ENCODE measurements around the gene CGREF1. TPM values are rescaled to one million over a fixed set of nuclear protein-coding genes. Genes with fewer than 3 reads are reported as not detected.
A peak's percentile ranks its signal among the peaks of the same experiment; 100 is the strongest.

CGREF1 gene
- polyA plus RNA-seq (2013), result 11.8 TPM

DNA sequence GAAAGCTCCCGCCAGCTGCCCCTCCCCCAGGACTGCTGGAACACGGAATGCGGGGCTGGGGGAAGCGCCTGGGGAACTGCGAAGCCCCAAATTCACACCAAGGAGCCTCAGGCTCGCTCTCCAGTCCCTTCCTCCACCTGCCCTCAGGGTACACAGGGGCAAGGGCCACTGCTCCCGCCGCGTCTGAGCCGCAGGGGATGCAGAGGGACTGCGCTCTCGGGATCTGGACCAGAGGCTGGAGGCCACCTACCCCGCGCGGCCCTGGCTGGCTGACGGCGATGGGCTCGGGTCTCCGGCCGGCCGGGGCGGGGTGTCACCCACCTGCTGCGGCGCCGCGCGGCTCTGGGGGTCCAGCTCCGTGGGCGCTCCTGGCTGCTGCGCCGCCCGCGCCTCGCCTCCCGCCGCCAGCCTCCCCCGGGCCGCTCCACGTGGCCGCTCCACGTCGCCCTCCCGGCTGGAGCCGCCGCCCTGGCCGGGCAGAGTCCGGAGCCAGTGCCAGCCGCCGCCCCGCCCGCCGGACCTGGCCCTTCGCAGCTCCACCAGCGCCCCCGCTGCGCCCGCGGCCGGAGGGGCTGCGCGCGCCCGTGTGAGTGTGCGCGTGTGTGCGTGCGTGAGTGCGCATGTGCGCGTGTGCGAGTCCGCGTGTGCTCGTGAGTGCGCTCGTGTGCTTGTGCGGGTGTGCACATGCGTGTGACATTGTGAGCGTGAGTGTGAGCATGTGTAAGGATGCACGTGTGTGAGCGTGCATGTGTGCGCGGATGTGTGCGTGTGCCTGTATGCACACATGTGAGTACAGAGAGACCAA, at the start of gene CGREF1:
Gene CGREF1 (minus strand): TSS at position 604 of the 805 bp plus-strand sequence. CDS start 14,762 bp downstream, outside the sequence.
- POLR2A ChIA-PET, result no interaction called here
- Histone ChIP-seq H3K36me3 (ENCODE audit: control insufficient read depth in 4 of 4, insufficient read depth in 4 of 4, low read length in 3 of 4) (no peaks in the 10 kb centered on the region), H3K27me3 (replicated peaks in 2 of 5; ENCODE audit: control insufficient read depth in 4 of 5, insufficient read depth in 5 of 5, low read length in 4 of 5) (peaks cover 0 to 24% (median 0%) of the 10 kb centered on the region in 5 experiments), H3K4me3 (ENCODE audit: control insufficient read depth in 1 of 7, extremely low read depth in 1 of 7, insufficient read depth in 4 of 7, low read depth in 2 of 7, low read length in 6 of 7) (peak within 1 kb of the TSS; percentile 32 to 75 (median 62)), H3K4me1 (ENCODE audit: control extremely low read depth in 1 of 4, control insufficient read depth in 4 of 4, insufficient read depth in 4 of 4, low read length in 3 of 4) (peaks cover 0 to 27% (median 22%) of the 10 kb centered on the region in 4 experiments), H3K27ac (ENCODE audit: insufficient read depth in 1 of 2, low read depth in 1 of 2, low read length in 2 of 2, poor library complexity in 1 of 2, severe bottlenecking in 2 of 2) (no peak within 1 kb of the TSS), H3K9me3 (ENCODE audit: control extremely low read depth in 1 of 5, control insufficient read depth in 4 of 5, insufficient read depth in 2 of 5, low read depth in 1 of 5, low read length in 4 of 5) (no peaks in the 10 kb centered on the region)
- CTCF ChIA-PET, result interaction anchor here (1.3 kb wide), 1 partner anchor 51 kb away, joined by 5 read pairs; no protein-coding TSS in a partner anchor
- 4% methylated on average over 77 of the region's 84 CpGs for WGBS (ENCODE audit: insufficient coverage)
- peak in 2 of 3 donors; percentile 47 to 58 for DNase-seq

DNA sequence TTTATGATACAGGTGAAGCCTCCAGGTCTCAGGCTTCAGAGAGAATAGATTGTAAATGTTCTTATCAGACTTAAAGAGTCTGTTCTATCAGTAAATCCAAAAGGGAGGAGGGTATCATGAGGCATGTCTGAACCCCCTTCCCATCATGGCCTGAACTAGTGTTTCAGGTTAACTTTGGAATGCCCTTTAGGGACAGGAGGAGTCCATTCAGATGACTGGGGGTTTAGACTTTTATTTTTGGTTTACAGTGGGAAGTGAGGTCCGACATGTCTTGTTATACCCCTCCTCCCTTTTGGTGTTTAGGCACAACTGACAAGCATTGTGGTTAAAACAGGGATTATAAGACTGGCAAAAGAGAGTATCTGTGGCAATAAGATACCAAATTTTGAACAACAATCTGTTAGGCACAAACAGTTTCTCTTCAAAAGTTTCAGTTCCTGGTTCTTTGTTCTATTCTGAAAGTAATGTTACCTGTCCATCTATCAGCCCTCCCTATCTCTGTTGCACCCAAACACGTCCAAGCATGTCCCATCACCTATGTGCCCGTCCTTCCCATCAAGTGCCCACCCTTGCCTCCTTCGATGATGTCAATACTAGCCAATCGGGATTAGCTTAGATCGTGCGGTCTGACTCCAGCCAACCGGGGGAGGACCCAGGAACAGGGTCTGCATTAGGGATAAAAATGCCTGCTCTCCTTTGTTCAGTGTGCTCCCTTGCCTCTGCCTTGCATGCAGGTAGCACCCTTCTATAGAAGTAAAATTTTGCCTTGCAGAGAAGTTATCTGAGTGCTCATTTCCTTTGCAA, 46.2 kb upstream of the CGREF1 start:
- WGBS (ENCODE audit: insufficient coverage), result 98% methylated on average over 7 of the region's 8 CpGs
- no peaks in the 10 kb centered on the region for H3K27me3 ChIP-seq (replicated peaks in 2 of 5; ENCODE audit: control insufficient read depth in 4 of 5, insufficient read depth in 5 of 5, low read length in 4 of 5)
- H3K9me3 ChIP-seq (ENCODE audit: control extremely low read depth in 1 of 5, control insufficient read depth in 4 of 5, insufficient read depth in 2 of 5, low read depth in 1 of 5, low read length in 4 of 5), result no peaks in the 10 kb centered on the region
- no peak overlapping the region for H3K27ac ChIP-seq (ENCODE audit: insufficient read depth in 1 of 2, low read depth in 1 of 2, low read length in 2 of 2, poor library complexity in 1 of 2, severe bottlenecking in 2 of 2)
- POLR2A ChIA-PET, result no interaction called here
- no peaks in the 10 kb centered on the region for H3K36me3 ChIP-seq (ENCODE audit: control insufficient read depth in 4 of 4, insufficient read depth in 4 of 4, low read length in 3 of 4)
- peaks cover 0 to 3% (median 1%) of the 10 kb centered on the region in 4 experiments for H3K4me1 ChIP-seq (ENCODE audit: control extremely low read depth in 1 of 4, control insufficient read depth in 4 of 4, insufficient read depth in 4 of 4, low read length in 3 of 4)
- no peak for DNase-seq
- CTCF ChIA-PET, result interaction anchor here (0.8 to 2.9 kb wide), 6 partner anchors 10 to 69 kb away, joined by 3 to 8 read pairs (median 4); no protein-coding TSS in a partner anchor
- no peak overlapping the region for H3K4me3 ChIP-seq (ENCODE audit: control insufficient read depth in 1 of 7, extremely low read depth in 1 of 7, insufficient read depth in 4 of 7, low read depth in 2 of 7, low read length in 6 of 7)

- Histone ChIP-seq H3K27ac (ENCODE audit: insufficient read depth in 1 of 2, low read depth in 1 of 2, low read length in 2 of 2, poor library complexity in 1 of 2, severe bottlenecking in 2 of 2) (no peak overlapping the region), H3K36me3 (ENCODE audit: control insufficient read depth in 4 of 4, insufficient read depth in 4 of 4, low read length in 3 of 4) (no peaks in the 10 kb centered on the region), H3K4me1 (ENCODE audit: control extremely low read depth in 1 of 4, control insufficient read depth in 4 of 4, insufficient read depth in 4 of 4, low read length in 3 of 4) (no peaks in the 10 kb centered on the region), H3K4me3 (ENCODE audit: control insufficient read depth in 1 of 7, extremely low read depth in 1 of 7, insufficient read depth in 4 of 7, low read depth in 2 of 7, low read length in 6 of 7) (no peak overlapping the region), H3K27me3 (replicated peaks in 2 of 5; ENCODE audit: control insufficient read depth in 4 of 5, insufficient read depth in 5 of 5, low read length in 4 of 5) (no peaks in the 10 kb centered on the region), H3K9me3 (ENCODE audit: control extremely low read depth in 1 of 5, control insufficient read depth in 4 of 5, insufficient read depth in 2 of 5, low read depth in 1 of 5, low read length in 4 of 5) (no peaks in the 10 kb centered on the region)
- ChIA-PET POLR2A (no interaction called here), CTCF (interaction anchor here (0.8 to 1.4 kb wide), 4 partner anchors 8 to 38 kb away, joined by 3 to 7 read pairs (median 4); no protein-coding TSS in a partner anchor)
- no peak for DNase-seq
- WGBS (ENCODE audit: insufficient coverage), result 92% methylated on average over 14 of the region's 15 CpGs
Measured at GRCh38 chr2:27162151-27163121, 43.5 kb upstream of the CGREF1 start.

GRCh38 chr2:27160191-27160590, 41.3 kb upstream of the CGREF1 start:
- H3K27me3 ChIP-seq (replicated peaks in 2 of 5; ENCODE audit: control insufficient read depth in 4 of 5, insufficient read depth in 5 of 5, low read length in 4 of 5), result no peaks in the 10 kb centered on the region
- POLR2A ChIA-PET, result no interaction called here
- WGBS (ENCODE audit: insufficient coverage), result 100% methylated on average over 5 of the region's 9 CpGs
- no peaks in the 10 kb centered on the region for H3K4me1 ChIP-seq (ENCODE audit: control extremely low read depth in 1 of 4, control insufficient read depth in 4 of 4, insufficient read depth in 4 of 4, low read length in 3 of 4)
- no peak for DNase-seq
- no peak overlapping the region for H3K27ac ChIP-seq (ENCODE audit: insufficient read depth in 1 of 2, low read depth in 1 of 2, low read length in 2 of 2, poor library complexity in 1 of 2, severe bottlenecking in 2 of 2)
- H3K36me3 ChIP-seq (ENCODE audit: control insufficient read depth in 4 of 4, insufficient read depth in 4 of 4, low read length in 3 of 4), result no peaks in the 10 kb centered on the region
- CTCF ChIA-PET, result interaction anchor here (1.3 to 2.4 kb wide), 3 partner anchors 9 to 19 kb away, joined by 3 to 7 read pairs (median 5); no protein-coding TSS in a partner anchor
- no peak overlapping the region for H3K4me3 ChIP-seq (ENCODE audit: control insufficient read depth in 1 of 7, extremely low read depth in 1 of 7, insufficient read depth in 4 of 7, low read depth in 2 of 7, low read length in 6 of 7)
- no peaks in the 10 kb centered on the region for H3K9me3 ChIP-seq (ENCODE audit: control extremely low read depth in 1 of 5, control insufficient read depth in 4 of 5, insufficient read depth in 2 of 5, low read depth in 1 of 5, low read length in 4 of 5)

DNA sequence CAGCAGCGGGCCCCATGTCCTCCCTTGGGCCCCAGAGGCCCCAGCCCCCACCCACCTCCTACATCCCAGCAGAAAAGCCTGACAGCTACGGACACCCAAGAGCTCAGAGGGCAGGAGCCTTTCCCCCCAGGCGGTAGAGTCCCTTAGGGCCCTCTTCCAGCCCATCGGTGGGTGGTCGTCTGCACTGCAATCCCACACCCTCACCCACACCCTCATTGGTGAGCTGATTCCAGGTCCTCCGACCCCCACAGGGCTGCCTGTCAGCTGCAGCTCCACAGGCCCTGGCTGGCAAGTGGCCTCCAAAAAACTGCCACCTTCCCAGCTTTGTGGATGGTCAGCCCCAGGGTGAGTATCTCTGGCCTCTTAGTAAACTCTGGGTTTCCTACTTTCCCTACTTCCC, 40.3 kb upstream of the CGREF1 start:
- no peak for DNase-seq
- Histone ChIP-seq H3K4me3 (ENCODE audit: control insufficient read depth in 1 of 7, extremely low read depth in 1 of 7, insufficient read depth in 4 of 7, low read depth in 2 of 7, low read length in 6 of 7) (no peak overlapping the region), H3K4me1 (ENCODE audit: control extremely low read depth in 1 of 4, control insufficient read depth in 4 of 4, insufficient read depth in 4 of 4, low read length in 3 of 4) (no peaks in the 10 kb centered on the region), H3K27ac (ENCODE audit: insufficient read depth in 1 of 2, low read depth in 1 of 2, low read length in 2 of 2, poor library complexity in 1 of 2, severe bottlenecking in 2 of 2) (no peak overlapping the region), H3K27me3 (replicated peaks in 2 of 5; ENCODE audit: control insufficient read depth in 4 of 5, insufficient read depth in 5 of 5, low read length in 4 of 5) (no peaks in the 10 kb centered on the region), H3K9me3 (ENCODE audit: control extremely low read depth in 1 of 5, control insufficient read depth in 4 of 5, insufficient read depth in 2 of 5, low read depth in 1 of 5, low read length in 4 of 5) (no peaks in the 10 kb centered on the region), H3K36me3 (ENCODE audit: control insufficient read depth in 4 of 4, insufficient read depth in 4 of 4, low read length in 3 of 4) (no peaks in the 10 kb centered on the region)
- POLR2A ChIA-PET, result no interaction called here
- 93% methylated on average over 5 of the region's 6 CpGs for WGBS (ENCODE audit: insufficient coverage)
- CTCF ChIA-PET, result interaction anchor here (1.3 to 2.6 kb wide), 4 partner anchors 8 to 20 kb away, joined by 3 to 11 read pairs (median 5); no protein-coding TSS in a partner anchor

DNA sequence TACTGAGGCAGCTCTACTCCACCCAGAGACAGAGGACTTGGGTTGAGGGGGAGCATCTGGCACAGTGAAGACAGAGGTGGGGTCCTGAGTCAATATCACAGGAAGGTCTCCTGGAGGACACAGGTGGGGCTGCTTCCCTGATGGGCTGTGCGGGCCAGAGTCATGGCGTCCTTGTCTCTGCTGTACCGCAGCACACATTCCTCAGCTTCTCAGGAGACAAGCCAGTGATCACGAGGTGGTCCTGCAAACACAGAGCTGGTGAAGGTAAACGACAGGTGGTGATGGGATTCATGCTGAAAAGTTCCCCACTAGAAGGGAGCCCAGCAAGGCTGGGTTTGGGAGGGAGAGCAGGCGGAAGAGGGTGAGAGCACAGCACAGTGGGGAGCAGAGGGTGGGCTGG, 39.5 kb upstream of the CGREF1 start:
- H3K9me3 ChIP-seq (ENCODE audit: control extremely low read depth in 1 of 5, control insufficient read depth in 4 of 5, insufficient read depth in 2 of 5, low read depth in 1 of 5, low read length in 4 of 5), result no peaks in the 10 kb centered on the region
- no peaks in the 10 kb centered on the region for H3K27me3 ChIP-seq (replicated peaks in 2 of 5; ENCODE audit: control insufficient read depth in 4 of 5, insufficient read depth in 5 of 5, low read length in 4 of 5)
- no peak for DNase-seq
- H3K27ac ChIP-seq (ENCODE audit: insufficient read depth in 1 of 2, low read depth in 1 of 2, low read length in 2 of 2, poor library complexity in 1 of 2, severe bottlenecking in 2 of 2), result no peak overlapping the region
- no peaks in the 10 kb centered on the region for H3K4me1 ChIP-seq (ENCODE audit: control extremely low read depth in 1 of 4, control insufficient read depth in 4 of 4, insufficient read depth in 4 of 4, low read length in 3 of 4)
- no peak overlapping the region for H3K4me3 ChIP-seq (ENCODE audit: control insufficient read depth in 1 of 7, extremely low read depth in 1 of 7, insufficient read depth in 4 of 7, low read depth in 2 of 7, low read length in 6 of 7)
- H3K36me3 ChIP-seq (ENCODE audit: control insufficient read depth in 4 of 4, insufficient read depth in 4 of 4, low read length in 3 of 4), result no peaks in the 10 kb centered on the region
- ChIA-PET POLR2A (no interaction called here), CTCF (interaction anchor here (1.0 to 2.6 kb wide), 4 partner anchors 7 to 43 kb away, joined by 3 to 11 read pairs (median 6); no protein-coding TSS in a partner anchor)
- WGBS (ENCODE audit: insufficient coverage), result 92% methylated on average over 5 of the region's 6 CpGs

All from common myeloid progenitor, CD34-positive (primary cell).